MV-4-11 (cell line): ENCODE results near the gene CCDC175.

Experiments
- DNase-seq: peaks from one replicate; lab custom pipeline; 2025; lab: John Stamatoyannopoulos, UW

CCDC175 gene

GRCh38 chr14:59576332-59577294 is at the start of gene CCDC175:
Gene CCDC175 (minus strand): TSS chr14:59576812. CDS start chr14:59576775, 37 bp downstream.
- peak; percentile 66 for DNase-seq

- DNase-seq, result no peak
Measured at GRCh38 chr14:59622631-59623030, 46.0 kb upstream of the CCDC175 start.

- DNase-seq, result peak; percentile 60
Measured at GRCh38 chr14:59619061-59619460, 42.4 kb upstream of the CCDC175 start.

DNA sequence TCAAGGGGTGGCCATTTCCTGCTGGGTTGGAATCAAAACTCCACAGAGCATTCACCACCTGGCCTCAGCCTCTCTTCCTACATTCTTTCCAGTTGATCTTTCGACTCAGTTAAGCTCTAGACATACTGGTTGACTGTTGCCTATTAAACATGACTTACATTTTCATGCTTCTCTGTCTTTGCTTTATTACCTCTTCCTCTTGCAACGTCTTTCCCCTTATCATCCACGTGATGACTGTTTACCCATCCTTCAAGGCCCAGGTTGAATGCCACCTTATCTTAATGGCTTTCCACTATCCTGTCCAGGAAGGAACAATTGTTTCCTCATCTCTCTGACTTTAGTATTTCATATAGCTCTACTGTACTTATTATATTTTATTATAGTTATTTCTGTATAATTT is 24.4 kb upstream of the CCDC175 start:
- DNase-seq, result no peak

DNA sequence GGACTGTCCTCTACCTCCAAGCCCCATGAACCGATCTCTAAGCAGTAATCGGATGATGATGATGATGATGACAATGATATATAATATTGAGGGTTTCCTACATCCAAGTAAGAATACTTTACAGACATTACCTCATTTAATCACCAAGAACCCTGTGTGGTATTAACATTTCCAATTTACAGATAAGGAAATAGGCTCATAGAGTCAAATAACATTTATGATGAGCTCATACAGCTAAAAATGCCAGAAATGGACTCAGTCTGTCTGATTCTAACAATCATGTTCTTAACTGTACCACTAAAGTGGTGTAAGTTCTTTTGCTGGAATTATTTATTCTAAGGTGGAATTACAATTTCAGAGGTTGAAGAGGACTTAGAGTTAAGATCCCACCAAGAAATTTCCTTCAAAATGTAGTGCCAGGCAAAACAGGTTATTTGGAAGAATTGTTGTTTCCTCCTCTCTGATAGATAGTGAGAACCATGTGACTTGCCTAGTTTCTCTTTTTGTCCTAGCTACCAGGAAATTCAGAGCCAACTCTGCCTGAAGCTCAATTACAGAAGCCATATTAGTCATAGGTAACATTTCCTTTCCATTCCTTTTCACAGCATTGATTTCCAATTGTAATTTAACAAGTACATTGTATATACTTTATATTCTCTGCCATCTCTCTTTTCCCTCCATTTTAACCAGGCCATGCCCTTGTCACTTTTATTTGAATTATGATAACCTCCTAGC is 23.8 kb upstream of the CCDC175 start:
- DNase-seq, result no peak

- no peak for DNase-seq
Measured at GRCh38 chr14:59595071-59595470, 18.5 kb upstream of the CCDC175 start.

DNA sequence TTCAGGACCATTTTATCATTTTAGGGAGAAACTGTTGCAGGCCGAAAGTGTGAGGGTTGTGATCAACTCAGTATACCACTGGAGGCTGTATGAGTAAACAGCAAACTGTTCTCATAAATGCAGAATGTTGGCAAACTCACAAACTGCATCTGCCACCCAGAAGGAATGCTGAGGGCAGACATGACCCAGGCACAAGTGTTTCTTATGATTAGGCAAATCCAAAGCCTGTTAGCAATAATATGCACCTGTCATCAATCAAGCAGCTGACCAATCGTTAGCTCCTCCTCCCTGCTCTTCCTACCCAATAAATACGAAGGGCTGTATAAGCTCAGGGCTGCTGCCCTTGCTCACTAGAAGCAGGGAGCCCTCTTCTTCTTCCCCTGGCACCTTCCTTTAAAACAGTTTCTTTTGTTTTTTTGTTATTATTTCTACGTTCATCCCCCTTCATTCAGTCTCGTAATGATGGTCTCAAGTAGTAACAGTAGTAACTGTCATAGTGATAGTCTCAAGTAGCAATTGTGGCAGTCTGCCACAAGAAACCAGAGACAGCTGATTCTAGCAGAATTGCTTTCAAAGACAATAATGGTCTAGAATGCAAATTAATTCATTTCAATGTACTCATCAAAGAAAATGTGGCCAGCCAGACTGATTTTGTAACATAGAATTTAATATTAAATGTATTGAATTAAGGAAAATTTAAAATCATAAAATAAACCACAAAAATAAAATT is 15.2 kb upstream of the CCDC175 start:
- DNase-seq, result no peak

GRCh38 chr14:59588101-59588500 is 11.5 kb upstream of the CCDC175 start:
- no peak for DNase-seq

DNA sequence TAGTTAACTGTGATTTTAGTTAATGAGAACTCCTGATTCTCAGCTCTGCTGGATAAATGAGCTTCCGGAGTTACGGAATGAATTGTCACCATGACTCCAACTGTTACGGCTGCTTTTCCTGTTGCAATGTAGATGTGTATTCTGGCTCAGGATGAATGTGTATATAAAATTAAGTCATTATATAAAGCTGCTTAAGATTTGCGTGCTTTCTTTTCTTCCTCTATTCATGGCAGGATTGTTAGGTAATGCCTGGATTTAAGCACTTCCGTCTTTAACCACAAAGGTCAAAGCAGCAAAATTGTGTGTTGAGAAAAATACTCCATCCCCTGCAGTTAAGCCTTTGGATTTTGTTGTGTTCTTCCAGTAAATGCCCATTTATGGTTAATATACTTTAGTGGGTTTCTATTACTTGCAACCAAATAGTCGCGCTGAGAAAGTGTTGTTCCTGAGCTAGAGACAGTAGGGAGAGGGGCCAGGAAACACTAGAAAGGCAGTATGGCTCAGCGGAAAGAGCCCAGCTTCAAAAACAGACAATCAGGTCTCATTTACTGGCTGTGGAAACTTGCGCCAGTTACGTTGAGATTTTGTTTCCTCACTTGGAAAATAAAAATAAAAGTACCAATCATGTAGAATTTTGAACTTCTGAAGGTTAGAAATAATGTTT is 9.4 kb upstream of the CCDC175 start:
- DNase-seq, result peak; percentile 82

GRCh38 chr14:59583755-59584154 is 7.1 kb upstream of the CCDC175 start:
- peak; percentile 18 for DNase-seq

GRCh38 chr14:59582845-59583509 is 6.4 kb upstream of the CCDC175 start:
- peak; percentile 71 for DNase-seq

DNA sequence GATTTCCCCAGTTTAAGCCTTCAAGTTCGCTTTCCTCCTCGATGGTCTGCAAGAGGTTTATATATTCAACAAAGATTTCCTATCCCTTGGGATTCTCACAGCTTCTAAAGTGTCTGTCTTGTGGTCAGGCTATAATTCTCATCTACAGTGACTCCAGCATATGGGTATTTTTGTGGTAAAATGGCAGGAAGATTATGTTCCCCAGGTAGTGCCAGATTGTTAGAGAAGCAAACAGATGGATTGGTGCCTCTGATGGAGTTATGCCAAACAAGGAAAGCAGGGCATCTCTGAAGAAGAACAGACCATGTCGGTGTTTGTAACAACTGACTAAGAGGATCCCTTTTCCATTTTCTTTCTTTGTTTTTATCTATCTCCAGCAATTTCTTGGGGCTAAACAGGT is 5.5 kb upstream of the CCDC175 start:
- DNase-seq, result no peak

DNA sequence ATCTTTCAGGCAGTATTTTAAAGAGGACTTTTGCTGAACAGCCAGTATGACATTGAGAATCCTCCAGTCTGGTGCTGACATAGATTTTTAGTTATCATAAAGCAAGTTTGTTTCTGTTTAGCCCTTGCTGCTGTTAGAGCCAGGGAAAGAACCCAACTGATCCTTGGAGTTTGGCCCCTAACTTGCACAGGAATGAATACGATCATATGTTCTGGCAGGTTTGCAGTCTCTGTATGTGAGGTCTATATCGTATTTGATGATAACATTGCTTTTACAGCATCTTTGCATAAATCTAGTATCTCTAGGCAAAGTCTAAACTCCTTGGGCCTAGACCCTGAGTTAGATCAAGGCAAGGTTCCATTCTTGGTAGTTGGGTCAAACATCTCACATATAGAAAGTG is 4.3 kb upstream of the CCDC175 start:
- no peak for DNase-seq

- peak; percentile 31 for DNase-seq
Measured at GRCh38 chr14:59570122-59570521, 6.5 kb downstream of the CCDC175 start.

GRCh38 chr14:59566725-59567124 is 9.9 kb downstream of the CCDC175 start:
- DNase-seq, result no peak

DNA sequence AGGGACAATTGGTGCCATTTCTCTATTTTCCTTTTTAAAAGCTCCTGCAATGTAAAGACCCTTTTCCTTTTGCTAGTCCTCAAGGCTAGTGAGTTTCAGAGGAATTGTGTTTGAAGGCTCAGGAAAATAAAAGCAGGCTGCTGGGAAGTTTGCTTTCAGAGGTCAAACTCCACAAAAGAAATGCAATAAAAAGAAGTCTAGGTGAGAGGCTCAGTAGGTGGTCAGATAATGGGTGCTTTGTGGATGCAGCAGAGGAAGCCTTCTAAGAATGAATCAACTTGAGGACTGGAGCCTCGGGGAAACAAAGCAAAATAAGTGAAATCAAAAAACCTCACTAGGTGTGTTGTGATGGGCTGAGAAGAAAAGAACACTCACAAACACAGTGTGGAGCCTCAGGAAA is 10.3 kb downstream of the CCDC175 start:
- no peak for DNase-seq

DNA sequence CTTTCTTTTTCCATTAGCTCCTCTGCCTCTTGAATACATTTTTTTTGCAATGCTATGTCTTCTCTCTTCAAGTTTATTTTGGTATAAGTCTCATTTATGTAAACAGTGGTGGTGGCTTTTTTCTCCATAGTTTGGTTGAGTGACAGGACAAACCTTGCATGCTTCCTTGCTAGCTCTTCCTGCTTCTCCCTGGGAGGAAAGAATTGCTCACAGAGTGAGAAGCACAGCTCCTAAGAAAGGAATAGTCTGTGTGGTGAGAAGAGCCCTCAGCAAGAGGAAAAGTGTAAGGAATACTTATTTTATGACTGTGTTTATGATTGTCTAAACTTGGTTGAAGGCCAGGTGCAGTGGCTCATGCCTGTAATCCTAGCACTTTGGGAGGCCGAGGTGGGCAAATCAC is 11.5 kb downstream of the CCDC175 start:
- no peak for DNase-seq

DNA sequence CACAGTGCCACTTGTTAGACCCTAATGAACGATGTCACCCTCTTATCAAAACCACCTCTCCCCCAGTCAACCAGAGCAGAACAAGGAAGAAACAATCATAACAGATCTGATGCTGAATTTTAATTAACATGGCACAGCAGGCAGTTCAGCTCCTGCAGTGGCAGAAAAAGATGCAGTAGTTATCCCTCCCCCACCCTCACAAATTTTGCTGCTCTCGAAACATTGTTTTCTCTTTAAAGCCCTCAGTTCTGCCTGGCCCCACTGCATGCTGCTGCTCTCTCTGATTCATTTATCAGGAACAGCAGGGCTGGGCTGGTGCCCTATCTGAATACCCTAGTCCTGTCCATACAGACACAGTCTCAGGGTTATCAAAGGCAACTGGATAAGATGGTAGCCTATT is 12.2 kb downstream of the CCDC175 start:
- DNase-seq, result no peak

- DNase-seq, result no peak
Measured at GRCh38 chr14:59547310-59547709, 29.3 kb downstream of the CCDC175 start.

- DNase-seq, result no peak
Measured at GRCh38 chr14:59543873-59544272, 32.7 kb downstream of the CCDC175 start.

GRCh38 chr14:59541731-59542130 is 34.9 kb downstream of the CCDC175 start:
- DNase-seq, result no peak
